Psoas muscle (tissue), 8 donors: ENCODE results near the gene INTS15. TPM values are rescaled to one million over a fixed set of nuclear protein-coding genes. Genes with fewer than 3 reads are reported as not detected.
"Not testable (repeated sequence)": the region's sequence is repeated elsewhere in the genome, so short reads cannot be mapped to it uniquely, and the experiment has no call there.

Experiments
- ATAC-seq, 4 donors: fragments of 200-7000 bp; cut with Tn5 transposase; one replicate each; pipeline ENCODE4 v1.9.1; 2020; ENCODE audit warnings: moderate library complexity in 3 of 4, mild to moderate bottlenecking in 2 of 4
- DNase-seq, 2 donors: peaks; one replicate each; pipeline ENCODE4 v3.0.0-alpha.2; 2020
- H3K27ac ChIP-seq: fragments of 200-600 bp; one replicate; pipeline ENCODE4 v1.8.0; 2022
- H3K27me3 ChIP-seq, 3 donors: fragments of 200-600 bp in 1 of 3; one replicate each; pipeline versions ENCODE4 v1.6.1 to v1.8.0; 2013 to 2022; ENCODE audit warnings: low read length in 2 of 3, mild to moderate bottlenecking in 2 of 3, moderate library complexity in 1 of 3; ENCODE audit not compliant: insufficient read depth in 3 of 3
- H3K36me3 ChIP-seq, 2 donors: fragments of 200-600 bp in 1 of 2; one replicate each; pipeline versions ENCODE4 v1.6.1 to v1.8.0; 2013 to 2022; ENCODE audit warnings: low read depth in 1 of 2, mild to moderate bottlenecking in 1 of 2, moderate library complexity in 1 of 2; ENCODE audit not compliant: insufficient read depth in 1 of 2
- H3K4me1 ChIP-seq: fragments of 200-600 bp; one replicate; pipeline ENCODE4 v1.8.0; 2022
- H3K4me3 ChIP-seq: fragments of 200-600 bp; one replicate; pipeline ENCODE4 v1.8.0; 2022; ENCODE audit warnings: mild to moderate bottlenecking
- H3K9me3 ChIP-seq: fragments of 200-600 bp; one replicate; pipeline ENCODE4 v1.8.0; 2022
- CTCF ChIP-seq: fragments of 200-600 bp; IDR thresholded peaks from one replicate; pipeline ENCODE4 v1.8.0; 2022; ENCODE audit warnings: antibody characterized with exemption
- WGBS, 3 donors: extraction: QIAGEN DNeasy Blood & Tissue Kit; methylation state at CpG; one replicate each; pipeline versions ENCODE4 v1.1.6 to v1.1.7; 2013; 5-methylcytosine and 5-hydroxymethylcytosine counted together
- intact Hi-C, 2 donors: fragments of 100-400 bp; cut with DNase I; formaldehyde crosslinking; loops; one replicate each; pipeline versions ENCODE4 v1.11.0 to v1.14.2; 2022
- polyA plus RNA-seq, 3 donors: library from polyadenylated mRNA; stranded (reverse); fragments of 200-250 nt; gene quantifications; one replicate each; pipeline ENCODE4 v1.2.3, GENCODE V29; 2013
- total RNA-seq, 4 donors: library from RNA; stranded (reverse); fragmentation: NEBNext Ultra II Directional in 2 of 4; extraction: Animal tissue kit (Norgen Biotek cat#: 25700) in 2 of 4; gene quantifications; one replicate each; pipeline versions ENCODE4 v1.2.1 to v1.2.4, GENCODE V29; 2021 to 2023
- donor health status: healthy with polysubstance abuse.
- donor health status: DM: no; HTN: no; CAD: no; lungs with moderate emphysema.
- donor health status: Bipolar disorder and iron deficiency.
- donor health status: healthy.
- donor health status: DM: yes; HTN: yes; CAD: no.
- donor health status: DM: no; HTN: no; CAD: no.
- donor health status: DM: no; HTN: no; CAD: no.
- donor health status: DM: yes; HTN: yes; CAD: no.

Gene INTS15
- total and polyA plus RNA-seq, 7 donors = 14.1 to 46.0 (median 24.0) TPM

GRCh38 chr7:6577369-6578113 is 12.3 kb upstream of the INTS15 start, which contains the start of gene ZDHHC4:
ZDHHC4 (plus strand) TSS chr7:6577454; CDS start chr7:6580562, 3,108 bp downstream.
- TF ChIP-seq CTCF = no peak
- WGBS, 3 donors = 12 to 18% (median 13%) methylated on average over 41 to 51 of the region's 51 CpGs
- H3K9me3 ChIP-seq = no peaks in the 10 kb centered on the region
- H3K36me3 ChIP-seq = peaks cover 11 to 42% of the 10 kb centered on the region in 2 donors
- H3K4me3 ChIP-seq = peak within 1 kb of the TSS; percentile 82
- DNase-seq = peak; percentile 93 to 95
- peak; percentile 99 to 100 (median 99) for ATAC-seq
- H3K27ac ChIP-seq = peak within 1 kb of the TSS; percentile 95
- intact Hi-C loops = no loop called here
- peaks cover 5% of the 10 kb centered on the region for H3K4me1 ChIP-seq
- H3K27me3 ChIP-seq = no peaks in the 10 kb centered on the region

- Histone ChIP-seq H3K27me3 (no peaks in the 10 kb centered on the region), H3K4me1 (peaks cover 5% of the 10 kb centered on the region), H3K4me3 (peak overlapping the region; percentile 82), H3K27ac (peak overlapping the region; percentile 95), H3K9me3 (no peaks in the 10 kb centered on the region), H3K36me3 (peaks cover 12 to 51% of the 10 kb centered on the region in 2 donors)
- TF ChIP-seq CTCF = no peak
- WGBS, 3 donors = 82 to 85% (median 84%) methylated on average over 18 of the region's 18 CpGs
- DNase-seq = no peak
- no peak for ATAC-seq
- intact Hi-C loops = no loop called here
These were observed 11.4 kb upstream of the INTS15 start for GRCh38 chr7:6578114-6579084.

- Histone ChIP-seq H3K27ac (no peak overlapping the region), H3K27me3 (no peaks in the 10 kb centered on the region), H3K9me3 (no peaks in the 10 kb centered on the region), H3K36me3 (peaks cover 16 to 61% of the 10 kb centered on the region in 2 donors), H3K4me3 (no peak overlapping the region), H3K4me1 (peaks cover 5% of the 10 kb centered on the region)
- 84 to 93% (median 92%) methylated on average over 4 of the region's 4 CpGs for WGBS, 3 donors
- TF ChIP-seq CTCF = no peak
- ATAC-seq (no peak), DNase-seq (no peak)
- intact Hi-C loops = no loop called here
These were observed 10.4 kb upstream of the INTS15 start for GRCh38 chr7:6579446-6579845.

- intact Hi-C loops, H3K27ac ChIP-seq, DNase-seq, ATAC-seq, H3K4me1 ChIP-seq, H3K4me3 ChIP-seq, H3K9me3 ChIP-seq, H3K27me3 ChIP-seq: not testable (repeated sequence)
- H3K36me3 ChIP-seq = peaks cover 15 to 85% of the 10 kb centered on the region in 2 donors
- WGBS, 3 donors = 85 to 96% (median 87%) methylated on average over 8 of the region's 8 CpGs
These were observed 3.9 kb upstream of the INTS15 start for GRCh38 chr7:6585746-6586432.
